Karpas-422 (cell line): ENCODE results near the gene ZNF692. TPM values are rescaled to one million over a fixed set of nuclear protein-coding genes. Genes with fewer than 3 reads are reported as not detected.
"Not testable (repeated sequence)": the region's sequence is repeated elsewhere in the genome, so short reads cannot be mapped to it uniquely, and the experiment has no call there.

Source experiments
- DNase-seq: peaks from one replicate; pipeline ENCODE4 v3.0.0-alpha.2; 2015
- H2AFZ ChIP-seq: fragments of 200-600 bp; sonication (generic); 2 replicates; pipeline ENCODE4 v1.6.1; 2014; ENCODE audit warnings: antibody characterized with exemption, low read length, mixed read lengths
- H3K27ac ChIP-seq: fragments of 200-600 bp; sonication (generic); 2 replicates; pipeline ENCODE4 v1.5.1; 2014; ENCODE audit warnings: mild to moderate bottlenecking, low read length, moderate library complexity
- H3K27me3 ChIP-seq: fragments of 200-600 bp; sonication (generic); 2 replicates; pipeline ENCODE4 v1.6.1; 2014; ENCODE audit warnings: low read length, mixed read lengths
- H3K36me3 ChIP-seq: fragments of 200-600 bp; sonication (generic); 2 replicates; pipeline ENCODE4 v1.6.1; 2014; ENCODE audit warnings: low read length, mixed read lengths; ENCODE audit not compliant: insufficient read depth
- H3K4me1 ChIP-seq: fragments of 200-600 bp; sonication (generic); 2 replicates; pipeline ENCODE4 v1.6.1; 2014; ENCODE audit warnings: mild to moderate bottlenecking, low read length, mixed read lengths
- H3K4me2 ChIP-seq: fragments of 200-600 bp; sonication (generic); 2 replicates; pipeline ENCODE4 v1.6.1; 2014; ENCODE audit warnings: low read length, low read depth, mild to moderate bottlenecking; ENCODE audit not compliant: poor library complexity, severe bottlenecking
- H3K4me3 ChIP-seq: fragments of 200-600 bp; sonication (generic); 2 replicates; pipeline ENCODE4 v1.5.1; 2014; ENCODE audit warnings: mild to moderate bottlenecking, antibody characterized with exemption, low read length, mixed read lengths
- H3K79me2 ChIP-seq: fragments of 200-600 bp; sonication (generic); 2 replicates; pipeline ENCODE4 v1.6.1; 2014; ENCODE audit warnings: mild to moderate bottlenecking, low read length, mixed read lengths
- H3K9ac ChIP-seq: fragments of 200-600 bp; sonication (generic); 2 replicates; pipeline ENCODE4 v1.6.0; 2014; ENCODE audit warnings: low read length
- H3K9me2 ChIP-seq: fragments of 200-600 bp; sonication (generic), shearing (Covaris generic); replicated peaks from 2 replicates; pipeline ENCODE4 v1.6.0; 2014; ENCODE audit warnings: mild to moderate bottlenecking, low read length, moderate library complexity; ENCODE audit not compliant: insufficient read depth
- H3K9me3 ChIP-seq: fragments of 300-700, 200-600 bp; sonication (generic); 2 replicates; pipeline ENCODE4 v1.6.1; 2014; ENCODE audit warnings: low read length, mixed read lengths
- H4K20me1 ChIP-seq: fragments of 200-600 bp; sonication (generic); 2 replicates; pipeline ENCODE4 v1.6.1; 2014; ENCODE audit warnings: mild to moderate bottlenecking, antibody characterized with exemption, low read length, low read depth; ENCODE audit not compliant: insufficient read depth
- total RNA-seq: library from RNA; depleted of rRNA; stranded (reverse); fragments of >200 nt; shearing (Covaris generic); gene quantifications from 2 replicates; pipeline ENCODE4 v1.2.3, GENCODE V29; 2014; ENCODE audit warnings: low replicate concordance

The ZNF692 gene
- total RNA-seq, 1 experiment from 2014 or later: 27.2 TPM

DNA sequence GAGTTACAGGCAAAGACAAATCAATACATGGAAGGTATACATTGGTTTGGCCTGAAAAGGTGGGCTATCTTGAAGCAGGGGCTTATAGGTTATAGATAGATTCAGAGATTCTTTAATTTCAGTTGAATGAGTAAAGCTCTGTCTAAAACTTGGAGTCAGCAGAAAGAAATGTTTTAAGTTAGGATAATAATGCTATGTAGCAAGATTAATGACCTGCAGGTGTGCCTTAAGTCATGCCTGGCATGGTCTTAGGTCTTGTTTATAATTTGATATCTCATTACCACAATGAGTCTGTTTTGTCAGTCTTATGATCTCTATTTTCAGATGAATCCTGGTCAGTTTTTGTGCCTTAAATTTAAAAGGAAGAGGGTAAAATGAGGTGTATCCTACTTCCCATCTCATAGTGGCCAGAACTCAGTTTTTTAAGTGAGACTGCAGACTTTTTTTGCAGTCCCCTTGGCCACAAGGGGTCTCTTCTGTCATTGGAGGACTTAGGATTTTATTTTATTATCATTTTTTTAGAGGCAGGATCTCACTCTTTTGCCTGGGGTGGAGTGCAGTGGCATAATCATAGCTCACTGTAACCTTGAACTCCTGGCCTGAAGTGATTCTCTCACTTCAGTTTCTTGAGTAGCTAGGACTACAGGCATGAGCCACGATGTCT is 25.9 kb upstream of the ZNF692 start:
- Histone ChIP-seq H2AFZ (no peak overlapping the region), H3K9me2 (no peaks in the 10 kb centered on the region), H3K36me3 (no peaks in the 10 kb centered on the region), H3K9me3 (no peaks in the 10 kb centered on the region), H3K4me3 (no peak overlapping the region), H3K9ac (no peak overlapping the region), H3K4me2 (peak overlapping the region; percentile 8), H3K27me3 (no peaks in the 10 kb centered on the region), H3K4me1 (peaks cover 23% of the 10 kb centered on the region), H4K20me1 (no peaks in the 10 kb centered on the region), H3K79me2 (no peaks in the 10 kb centered on the region), H3K27ac (no peak overlapping the region)
- peak; percentile 59 for DNase-seq

DNA sequence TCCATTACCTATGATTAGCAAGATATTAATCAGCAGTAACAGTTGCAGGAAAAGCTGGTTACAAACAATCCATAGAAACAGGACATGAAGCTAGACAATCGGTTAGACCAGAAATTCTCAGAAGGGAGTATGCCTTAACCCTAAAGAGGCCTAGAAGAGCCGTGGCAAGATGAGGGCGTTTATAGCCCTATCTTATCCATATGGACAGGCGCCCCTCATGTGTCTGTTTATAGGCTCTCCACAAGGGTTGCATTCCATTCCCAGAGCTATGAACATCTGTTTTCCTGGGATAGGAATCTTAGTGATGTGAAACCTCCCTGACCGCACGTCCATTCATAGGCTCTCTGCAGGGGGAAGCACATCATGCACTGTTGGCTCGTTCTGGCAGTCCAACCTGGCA is 23.5 kb upstream of the ZNF692 start:
- not testable (repeated sequence) for H3K4me2 ChIP-seq, H2AFZ ChIP-seq

DNA sequence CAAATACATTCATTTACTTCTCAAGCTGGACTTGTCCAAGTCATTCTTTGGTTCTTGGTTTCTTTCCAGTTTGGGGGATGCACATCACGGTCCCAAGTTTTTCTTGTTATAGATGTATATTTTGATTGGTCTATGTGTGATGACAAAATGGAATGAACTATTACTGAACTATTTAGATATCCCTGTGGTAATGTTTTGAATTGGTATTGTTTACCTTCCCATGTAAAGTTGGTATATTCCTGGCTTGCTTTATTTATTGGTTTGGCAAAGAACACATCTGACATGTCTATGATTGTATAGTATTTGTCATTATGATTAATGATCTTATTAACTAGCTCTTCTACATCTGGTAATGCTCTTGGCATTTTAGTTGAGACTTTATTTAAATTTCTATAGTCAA is 22.4 kb upstream of the ZNF692 start:
- Histone ChIP-seq H3K9ac (no peak overlapping the region), H2AFZ (no peak overlapping the region)

More for the DNA sequence above, 23.5 kb upstream of the ZNF692 start:
- H3K9me3 ChIP-seq, DNase-seq, H3K79me2 ChIP-seq, H4K20me1 ChIP-seq, H3K27ac ChIP-seq, H3K9ac ChIP-seq, H3K36me3 ChIP-seq, H3K27me3 ChIP-seq, H3K4me3 ChIP-seq, H3K9me2 ChIP-seq: not testable (repeated sequence)
- peaks cover 23% of the 10 kb centered on the region for H3K4me1 ChIP-seq

DNA sequence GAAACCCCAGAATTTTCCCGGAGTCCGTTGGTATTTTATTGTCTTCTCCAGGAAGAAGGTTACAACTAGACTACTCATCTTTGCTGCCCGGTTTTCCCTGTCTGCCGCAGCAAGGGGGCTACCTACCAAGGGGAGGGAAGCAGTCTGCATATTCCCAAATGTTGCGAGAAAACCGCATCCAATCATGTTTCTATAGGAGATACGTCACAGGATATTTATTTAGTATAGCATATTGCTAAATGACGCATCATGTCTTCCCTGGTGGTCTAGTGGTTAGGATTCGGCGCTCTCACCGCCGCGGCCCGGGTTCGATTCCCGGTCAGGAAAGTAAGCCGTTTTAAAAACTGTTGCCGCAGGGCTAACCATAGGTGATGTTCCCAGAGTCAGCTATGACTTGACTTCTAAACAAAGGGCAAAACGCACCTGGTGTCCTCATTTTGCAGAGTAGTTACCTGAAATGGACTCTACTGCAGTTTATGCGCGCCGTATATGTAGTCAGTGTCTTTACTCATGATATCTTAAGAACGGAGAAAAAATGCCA is 15.2 kb upstream of the ZNF692 start:
- no peaks in the 10 kb centered on the region for H4K20me1 ChIP-seq
- H2AFZ ChIP-seq: no peak overlapping the region
- peak overlapping the region; percentile 70 for H3K9ac ChIP-seq
- no peaks in the 10 kb centered on the region for H3K9me3 ChIP-seq
- H3K27ac ChIP-seq: 0 out of 2 replicates have a peak overlapping the region, but pooled peaks have one; percentile 12
- no peaks in the 10 kb centered on the region for H3K36me3 ChIP-seq
- H3K4me3 ChIP-seq: peak overlapping the region; percentile 77
- peak overlapping the region; percentile 68 for H3K4me2 ChIP-seq
- DNase-seq: peak; percentile 93
- no peaks in the 10 kb centered on the region for H3K27me3 ChIP-seq
- peaks cover 23% of the 10 kb centered on the region for H3K4me1 ChIP-seq
- H3K9me2 ChIP-seq: no peaks in the 10 kb centered on the region
- H3K79me2 ChIP-seq: no peaks in the 10 kb centered on the region

More for the DNA sequence above, 22.4 kb upstream of the ZNF692 start:
- DNase-seq: no peak
- no peaks in the 10 kb centered on the region for H4K20me1 ChIP-seq
- H3K36me3 ChIP-seq: no peaks in the 10 kb centered on the region
- H3K4me1 ChIP-seq: peaks cover 19% of the 10 kb centered on the region
- H3K27me3 ChIP-seq: no peaks in the 10 kb centered on the region
- H3K4me2 ChIP-seq: no peak overlapping the region
- no peak overlapping the region for H3K27ac ChIP-seq
- no peak overlapping the region for H3K4me3 ChIP-seq
- no peaks in the 10 kb centered on the region for H3K79me2 ChIP-seq
- H3K9me3 ChIP-seq: no peaks in the 10 kb centered on the region
- H3K9me2 ChIP-seq: no peaks in the 10 kb centered on the region

DNA sequence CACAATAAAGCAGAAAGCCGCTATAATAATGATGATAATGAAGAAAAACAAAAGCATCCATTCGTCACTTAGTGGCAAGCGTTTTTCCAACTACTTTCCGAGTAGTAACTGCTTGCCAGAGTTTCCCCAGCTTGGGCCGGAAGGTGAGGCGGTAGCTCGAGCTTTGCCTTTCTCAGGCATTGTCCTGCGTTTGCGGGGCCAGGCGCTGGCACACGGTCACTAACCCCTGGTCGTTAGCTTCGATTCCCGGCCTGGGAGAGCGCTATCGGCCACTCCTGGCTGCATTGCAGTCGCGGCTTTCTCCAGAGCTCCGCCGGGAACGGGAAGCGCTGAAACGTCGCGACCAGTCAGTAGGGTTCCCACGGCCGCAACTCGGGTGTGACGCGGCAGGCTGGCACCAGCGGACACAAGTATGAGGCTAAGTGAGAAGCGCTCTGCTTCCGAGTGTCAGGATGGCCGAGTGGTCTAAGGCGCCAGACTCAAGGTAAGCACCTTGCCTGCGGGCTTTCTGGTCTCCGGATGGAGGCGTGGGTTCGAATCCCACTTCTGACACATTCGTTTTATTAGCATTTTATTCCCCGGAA is 14.6 kb upstream of the ZNF692 start:
- Histone ChIP-seq H2AFZ (peak overlapping the region; percentile 94), H3K9me3 (no peaks in the 10 kb centered on the region), H4K20me1 (no peaks in the 10 kb centered on the region), H3K36me3 (no peaks in the 10 kb centered on the region), H3K4me3 (peak overlapping the region; percentile 77), H3K4me1 (peaks cover 25% of the 10 kb centered on the region), H3K27me3 (no peaks in the 10 kb centered on the region), H3K9ac (peak overlapping the region; percentile 70), H3K9me2 (no peaks in the 10 kb centered on the region), H3K4me2 (peak overlapping the region; percentile 68), H3K27ac (peak overlapping the region; percentile 45), H3K79me2 (no peaks in the 10 kb centered on the region)
- DNase-seq: peak; percentile 98

DNA sequence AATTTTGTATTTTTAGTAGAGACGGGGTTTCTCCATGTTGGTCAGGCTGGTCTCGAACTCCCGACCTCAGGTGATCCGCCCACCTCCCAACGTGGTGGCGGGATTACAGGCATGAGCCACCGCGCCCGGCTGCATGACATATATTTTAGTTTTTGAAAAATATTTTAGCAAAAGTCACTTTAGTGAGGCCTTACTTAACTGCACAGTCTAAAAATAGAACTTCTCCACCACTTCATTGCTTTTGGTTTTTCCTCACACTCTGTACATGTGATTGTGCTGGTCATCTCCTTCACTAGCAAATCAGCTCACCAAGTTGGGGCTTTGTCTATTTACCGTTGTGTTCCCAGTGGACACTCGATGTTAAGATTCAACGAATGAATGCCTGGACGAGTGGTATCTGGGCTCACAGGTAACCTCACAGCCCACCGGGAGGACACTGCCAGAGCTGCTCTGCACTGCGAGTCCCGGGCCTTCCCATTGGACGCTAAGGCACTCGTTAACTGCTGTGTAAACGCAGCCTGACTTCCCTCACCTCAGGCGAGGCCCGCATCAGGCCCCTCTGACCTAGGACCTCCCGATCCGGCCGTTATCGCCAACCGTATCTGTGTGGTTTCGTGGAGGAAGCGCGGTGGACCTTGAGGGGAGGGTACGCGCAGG is 14.0 kb upstream of the ZNF692 start:
- Histone ChIP-seq H3K27ac (peak overlapping the region; percentile 45), H4K20me1 (no peaks in the 10 kb centered on the region), H3K9me3 (no peaks in the 10 kb centered on the region), H2AFZ (peak overlapping the region; percentile 94), H3K4me2 (peak overlapping the region; percentile 68), H3K9ac (peak overlapping the region; percentile 70), H3K36me3 (no peaks in the 10 kb centered on the region), H3K4me1 (peaks cover 25% of the 10 kb centered on the region), H3K79me2 (no peaks in the 10 kb centered on the region), H3K27me3 (no peaks in the 10 kb centered on the region), H3K9me2 (no peaks in the 10 kb centered on the region), H3K4me3 (peak overlapping the region; percentile 77)
- peak; percentile 82 for DNase-seq

DNA sequence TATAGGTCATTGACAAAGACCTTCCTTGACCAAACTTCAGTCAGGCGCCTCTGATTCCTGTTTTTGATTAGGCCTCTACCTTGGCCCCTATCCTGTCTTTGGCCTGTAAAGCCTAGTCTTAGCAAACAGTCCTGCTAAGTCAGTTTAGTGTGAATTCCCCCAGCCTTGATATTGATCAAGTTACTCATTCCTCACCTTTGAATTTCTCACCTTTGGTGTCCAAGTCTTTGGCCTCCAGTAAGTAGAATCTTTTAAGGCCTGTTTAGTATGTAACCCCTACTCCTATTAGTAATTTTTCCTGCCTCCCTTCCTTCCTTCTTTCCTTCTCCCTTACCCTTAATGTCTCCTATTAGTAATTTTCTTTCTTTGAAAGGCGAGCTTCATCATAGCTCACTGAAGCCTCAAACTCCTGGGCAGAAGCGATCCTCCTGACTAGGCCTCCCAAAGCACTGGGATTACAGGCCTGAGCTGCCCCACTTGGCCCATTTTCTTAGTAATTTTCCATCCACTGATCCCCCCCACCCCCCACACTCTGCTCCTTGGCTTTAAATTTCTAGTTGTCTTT is 13.0 kb upstream of the ZNF692 start:
- no peak overlapping the region for H2AFZ ChIP-seq
- peak overlapping the region; percentile 68 for H3K4me2 ChIP-seq
- no peaks in the 10 kb centered on the region for H3K36me3 ChIP-seq
- no peak overlapping the region for H3K9ac ChIP-seq
- H3K9me3 ChIP-seq: no peaks in the 10 kb centered on the region
- no peak overlapping the region for H3K4me3 ChIP-seq
- H3K27me3 ChIP-seq: no peaks in the 10 kb centered on the region
- no peak overlapping the region for H3K27ac ChIP-seq
- H4K20me1 ChIP-seq: no peaks in the 10 kb centered on the region
- H3K9me2 ChIP-seq: no peaks in the 10 kb centered on the region
- H3K79me2 ChIP-seq: no peaks in the 10 kb centered on the region
- peak; percentile 29 for DNase-seq
- peaks cover 25% of the 10 kb centered on the region for H3K4me1 ChIP-seq
